SK-N-SH (cell line): Measurements from ENCODE around the gene FAH. TPM values are rescaled to one million over a fixed set of nuclear protein-coding genes. Genes with fewer than 3 reads are reported as not detected.

Experiments
- CTCF ChIA-PET: fragments of 300-600, 350-600 bp; formaldehyde crosslinking; extraction: SDS; loops from one replicate; lab custom pipeline; 2021; lab: Yijun Ruan, JAX
- POLR2A ChIA-PET: fragments of 350-600 bp; sonication (Branson Sonifier 250); formaldehyde crosslinking; extraction: SDS; loops from one replicate; lab custom pipeline; 2020; ENCODE audit warnings: antibody characterized with exemption, inconsistent platforms; lab: Yijun Ruan, JAX
- DNase-seq: peaks from one replicate; pipeline ENCODE4 v3.0.0; 2012
- H2AFZ ChIP-seq: fragments of 200-600 bp; sonication (generic); 2 replicates; pipeline ENCODE4 v1.8.1; 2016; ENCODE audit warnings: antibody characterized with exemption, mild to moderate bottlenecking, low read depth
- H3F3A ChIP-seq: fragments of 200-600 bp; sonication (generic); replicated peaks from 2 replicates; pipeline ENCODE3; 2016; ENCODE audit warnings: antibody characterized with exemption, mild to moderate bottlenecking; ENCODE audit not compliant: insufficient read depth
- H3K27ac ChIP-seq, 2 experiments: fragments of 200-500 bp in 1 of 2; fragments of 200-600 bp in 1 of 2; sonication (Bioruptor generic) in 1 of 2; sonication (generic), shearing (Covaris generic) in 1 of 2; 2 replicates each; pipeline versions ENCODE4 v1.5.1 to v1.6.1; 2014 to 2016; ENCODE audit warnings: low read depth in 2 of 2, inconsistent platforms in 1 of 2, low read length in 1 of 2, mild to moderate bottlenecking in 1 of 2, mixed read lengths in 1 of 2
- H3K27me3 ChIP-seq: fragments of 200-600 bp; sonication (generic), shearing (Covaris generic); 2 replicates; pipeline ENCODE4 v1.6.1; 2016; ENCODE audit warnings: mixed run types; ENCODE audit not compliant: insufficient read depth
- H3K36me3 ChIP-seq, 2 experiments: fragments of 200-500 bp in 1 of 2; fragments of 200-600 bp in 1 of 2; sonication (Bioruptor generic) in 1 of 2; sonication (generic) in 1 of 2; replicated peaks in 1 of 2; 2 replicates each; pipeline versions ENCODE3 to v1.5.1; 2014 to 2016; ENCODE audit warnings: low read length in 1 of 2, mild to moderate bottlenecking in 1 of 2; ENCODE audit not compliant: insufficient read depth in 2 of 2, control insufficient read depth in 1 of 2
- H3K4me1 ChIP-seq, 2 experiments: fragments of 200-500 bp in 1 of 2; fragments of 200-600 bp in 1 of 2; sonication (Bioruptor generic) in 1 of 2; sonication (generic), shearing (Covaris generic) in 1 of 2; 2 replicates each; pipeline versions ENCODE4 v1.5.1 to v1.6.1; 2014 to 2016; ENCODE audit warnings: low read depth in 1 of 2, low read length in 1 of 2, mixed run types in 1 of 2; ENCODE audit not compliant: insufficient read depth in 2 of 2, control insufficient read depth in 1 of 2
- H3K4me2 ChIP-seq: fragments of 200-600 bp; sonication (generic), shearing (Covaris generic); 2 replicates; pipeline ENCODE4 v1.6.1; 2017; ENCODE audit warnings: mixed run types
- H3K4me3 ChIP-seq, 2 experiments: fragments of 200-500 bp in 1 of 2; fragments of 200-600 bp in 1 of 2; sonication (Bioruptor generic) in 1 of 2; sonication (generic), shearing (Covaris generic) in 1 of 2; 2 replicates each; pipeline versions ENCODE4 v1.5.1 to v1.8.1; 2014 to 2016; ENCODE audit warnings: low read depth in 2 of 2, inconsistent platforms in 1 of 2, low read length in 1 of 2, mild to moderate bottlenecking in 1 of 2, mixed read lengths in 1 of 2, moderate library complexity in 1 of 2
- H3K79me2 ChIP-seq: fragments of 200-600 bp; sonication (generic); 2 replicates; pipeline ENCODE4 v1.8.1; 2017; ENCODE audit warnings: mild to moderate bottlenecking; ENCODE audit not compliant: insufficient read depth
- H3K9ac ChIP-seq: fragments of 200-600 bp; sonication (generic); 2 replicates; pipeline ENCODE4 v1.6.1; 2017; ENCODE audit warnings: mixed run types
- H3K9me2 ChIP-seq: fragments of 200-600 bp; sonication (generic); 2 replicates; pipeline ENCODE4 v1.6.1; 2017; ENCODE audit warnings: mixed run types
- H3K9me3 ChIP-seq: fragments of 200-600 bp; sonication (generic); 2 replicates; pipeline ENCODE4 v1.6.1; 2017; ENCODE audit warnings: mixed run types, mild to moderate bottlenecking, moderate library complexity
- H4K20me1 ChIP-seq: fragments of 200-600 bp; sonication (generic); 2 replicates; pipeline ENCODE4 v1.6.1; 2017; ENCODE audit warnings: mild to moderate bottlenecking, mixed run types; ENCODE audit not compliant: insufficient read depth
- CHD2 ChIP-seq: fragments of 150-350 bp; IDR thresholded peaks from 2 replicates; pipeline ENCODE4 v1.6.1; 2018; ENCODE audit warnings: low read length; ENCODE audit not compliant: partially characterized antibody
- ELF1 ChIP-seq: IDR thresholded peaks from 2 replicates; pipeline ENCODE4 v1.4.0; 2012
- EP300 ChIP-seq, 2 experiments: IDR thresholded peaks; 2 replicates each; pipeline versions ENCODE4 v1.4.0 to v1.6.1; 2012; ENCODE audit warnings: borderline replicate concordance in 1 of 2, low read depth in 1 of 2, low read length in 1 of 2
- EZH2phosphoT487 ChIP-seq: fragments of 200-600 bp; sonication (generic); IDR thresholded peaks from 2 replicates; pipeline ENCODE4 v1.6.1; 2017; ENCODE audit warnings: low read depth, mixed run types, mild to moderate bottlenecking, antibody characterized with exemption, moderate library complexity, borderline replicate concordance
- FOXJ3 ChIP-seq: sonication (generic); formaldehyde crosslinking; IDR thresholded peaks from 2 replicates; pipeline ENCODE4 v1.5.1; 2020; ENCODE audit warnings: mild to moderate bottlenecking, missing genetic modification reagents
- FOXM1 ChIP-seq: IDR thresholded peaks from 2 replicates; pipeline ENCODE4 v1.4.0; 2012; ENCODE audit warnings: low read depth, mild to moderate bottlenecking
- GABPA ChIP-seq: IDR thresholded peaks from 2 replicates; pipeline ENCODE4 v1.4.0; 2012; ENCODE audit warnings: low read depth, mild to moderate bottlenecking
- GATA2 ChIP-seq: sonication (generic); formaldehyde crosslinking; IDR thresholded peaks from 2 replicates; pipeline ENCODE4 v1.5.0; 2020; ENCODE audit warnings: mild to moderate bottlenecking, missing genetic modification reagents
- MEF2A ChIP-seq: IDR thresholded peaks from 2 replicates; pipeline ENCODE4 v1.4.0; 2012; ENCODE audit warnings: low read depth, borderline replicate concordance
- MXI1 ChIP-seq: IDR thresholded peaks from 2 replicates; pipeline ENCODE4 v1.6.1; 2012; ENCODE audit warnings: mild to moderate bottlenecking, low read depth, low read length, improper control_type of control experiment
- POLR2AphosphoS5 ChIP-seq: IDR thresholded peaks from 2 replicates; pipeline ENCODE4 v1.6.1; 2012; ENCODE audit warnings: low read depth, low read length
- RCOR1 ChIP-seq: fragments of 150-350 bp; IDR thresholded peaks from 2 replicates; pipeline ENCODE4 v1.6.1; 2017; ENCODE audit warnings: antibody characterized with exemption, low read length
- RFX5 ChIP-seq: IDR thresholded peaks from 2 replicates; pipeline ENCODE4 v1.6.1; 2012; ENCODE audit warnings: mild to moderate bottlenecking, improper control_type of control experiment, low read length
- RXRA ChIP-seq: IDR thresholded peaks from 2 replicates; pipeline ENCODE4 v1.4.0; 2012; ENCODE audit warnings: low read depth, mild to moderate bottlenecking, borderline replicate concordance
- SMC3 ChIP-seq: IDR thresholded peaks from 2 replicates; pipeline ENCODE4 v1.6.1; 2012; ENCODE audit warnings: low read depth, low read length, improper control_type of control experiment
- TAF1 ChIP-seq: IDR thresholded peaks from 2 replicates; pipeline ENCODE4 v1.6.1; 2012; ENCODE audit warnings: low read depth, mild to moderate bottlenecking, low read length, moderate library complexity, borderline replicate concordance
- TCF12 ChIP-seq: IDR thresholded peaks from 2 replicates; pipeline ENCODE4 v1.4.0; 2012
- TEAD4 ChIP-seq: IDR thresholded peaks from 2 replicates; pipeline ENCODE4 v1.4.0; 2012; ENCODE audit warnings: mild to moderate bottlenecking, borderline replicate concordance; ENCODE audit not compliant: insufficient read depth
- WGBS: methylation state at CpG from one replicate; pipeline ENCODE4 v1.1.6; 2017; ENCODE audit warnings: low lambda C conversion rate; 5-methylcytosine and 5-hydroxymethylcytosine counted together
- polyA plus RNA-seq, 3 experiments: library from polyadenylated mRNA; depleted of rRNA; stranded (reverse); fragments of >200 nt; gene quantifications; 2 replicates each; pipeline ENCODE4 v1.2.3, GENCODE V29; 2012
- TF ChIP-seq, protein P1 (sequence below): IDR thresholded peaks from 2 replicates; pipeline ENCODE4 v1.6.1; 2012; ENCODE audit warnings: mild to moderate bottlenecking, low read depth, low read length, moderate library complexity
- TF ChIP-seq, protein P2 (sequence below): IDR thresholded peaks from 2 replicates; pipeline ENCODE4 v1.4.0; 2012; ENCODE audit warnings: low read depth, borderline replicate concordance
- TF ChIP-seq, protein P3 (sequence below): IDR thresholded peaks from 2 replicates; pipeline ENCODE4; 2012

Gene FAH
- polyA plus RNA-seq, 1 of the 3 experiments (the other 2 are of a cell fraction): 34.9 TPM

DNA sequence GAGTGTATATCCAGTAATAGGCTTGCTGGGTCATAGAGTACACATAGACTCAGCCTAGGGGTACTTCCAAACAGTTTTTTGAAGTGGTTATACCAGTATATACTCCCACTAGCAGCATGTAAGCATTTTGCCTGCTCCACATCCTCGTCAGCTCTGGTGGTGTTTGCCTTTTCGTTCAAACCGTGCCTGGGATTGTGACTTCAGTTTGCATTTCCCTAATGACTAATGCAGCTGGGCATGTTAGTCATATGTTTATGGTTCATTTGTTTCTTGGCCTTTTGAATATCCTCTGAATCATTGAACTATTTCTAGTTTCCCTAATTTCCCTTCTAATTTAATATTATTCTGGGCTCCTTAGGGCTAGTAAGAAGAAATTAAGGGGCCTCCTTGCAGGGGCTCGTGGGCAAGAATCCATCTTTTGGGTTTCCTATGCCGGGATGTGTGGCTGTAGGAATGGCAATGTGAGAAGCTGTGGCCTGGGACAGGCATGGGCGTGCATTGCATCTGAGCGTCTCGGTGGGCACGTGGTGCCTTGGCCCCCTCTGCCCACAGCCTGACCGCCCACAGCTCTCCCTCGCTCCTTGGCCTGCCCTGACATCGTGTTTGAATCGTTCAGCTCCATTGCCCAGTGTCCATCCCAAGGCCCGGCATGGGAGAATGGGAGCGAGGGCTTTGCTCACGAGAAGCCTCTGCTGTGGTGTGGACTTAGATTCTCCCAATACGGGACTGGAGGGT lies 26.4 kb downstream of the FAH start (continued):
- TF ChIP-seq GABPA (no peak), FOXJ3 (CRISPR knock-in tag) (no peak), MXI1 (no peak), GATA2 (CRISPR knock-in tag) (no peak), RXRA (no peak), SMC3 (no peak)
- TF ChIP-seq, protein P1, sequence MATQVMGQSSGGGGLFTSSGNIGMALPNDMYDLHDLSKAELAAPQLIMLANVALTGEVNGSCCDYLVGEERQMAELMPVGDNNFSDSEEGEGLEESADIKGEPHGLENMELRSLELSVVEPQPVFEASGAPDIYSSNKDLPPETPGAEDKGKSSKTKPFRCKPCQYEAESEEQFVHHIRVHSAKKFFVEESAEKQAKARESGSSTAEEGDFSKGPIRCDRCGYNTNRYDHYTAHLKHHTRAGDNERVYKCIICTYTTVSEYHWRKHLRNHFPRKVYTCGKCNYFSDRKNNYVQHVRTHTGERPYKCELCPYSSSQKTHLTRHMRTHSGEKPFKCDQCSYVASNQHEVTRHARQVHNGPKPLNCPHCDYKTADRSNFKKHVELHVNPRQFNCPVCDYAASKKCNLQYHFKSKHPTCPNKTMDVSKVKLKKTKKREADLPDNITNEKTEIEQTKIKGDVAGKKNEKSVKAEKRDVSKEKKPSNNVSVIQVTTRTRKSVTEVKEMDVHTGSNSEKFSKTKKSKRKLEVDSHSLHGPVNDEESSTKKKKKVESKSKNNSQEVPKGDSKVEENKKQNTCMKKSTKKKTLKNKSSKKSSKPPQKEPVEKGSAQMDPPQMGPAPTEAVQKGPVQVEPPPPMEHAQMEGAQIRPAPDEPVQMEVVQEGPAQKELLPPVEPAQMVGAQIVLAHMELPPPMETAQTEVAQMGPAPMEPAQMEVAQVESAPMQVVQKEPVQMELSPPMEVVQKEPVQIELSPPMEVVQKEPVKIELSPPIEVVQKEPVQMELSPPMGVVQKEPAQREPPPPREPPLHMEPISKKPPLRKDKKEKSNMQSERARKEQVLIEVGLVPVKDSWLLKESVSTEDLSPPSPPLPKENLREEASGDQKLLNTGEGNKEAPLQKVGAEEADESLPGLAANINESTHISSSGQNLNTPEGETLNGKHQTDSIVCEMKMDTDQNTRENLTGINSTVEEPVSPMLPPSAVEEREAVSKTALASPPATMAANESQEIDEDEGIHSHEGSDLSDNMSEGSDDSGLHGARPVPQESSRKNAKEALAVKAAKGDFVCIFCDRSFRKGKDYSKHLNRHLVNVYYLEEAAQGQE: no peak

DNA sequence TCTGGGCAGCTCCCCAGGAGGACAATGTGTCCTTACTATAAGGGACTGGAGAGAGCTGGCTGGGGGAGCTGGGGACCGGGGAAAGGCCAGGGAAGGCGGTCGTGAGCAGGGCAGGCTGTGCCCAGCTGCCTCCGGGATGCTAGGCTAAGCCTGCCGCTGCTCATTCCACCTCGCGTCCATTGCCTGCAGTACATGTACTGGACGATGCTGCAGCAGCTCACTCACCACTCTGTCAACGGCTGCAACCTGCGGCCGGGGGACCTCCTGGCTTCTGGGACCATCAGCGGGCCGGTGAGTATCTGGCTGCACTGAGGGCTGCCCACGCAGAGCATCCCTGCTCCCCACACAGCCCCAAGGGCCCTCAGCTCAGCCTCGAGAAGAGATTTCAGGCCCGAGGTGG lies 27.1 kb downstream of the FAH start:
- Histone ChIP-seq H3K27ac (no peak overlapping the region), H3K9ac (no peak overlapping the region), H3F3A (peaks cover 10% of the 10 kb centered on the region), H3K4me3 (no peak overlapping the region), H3K9me3 (no peaks in the 10 kb centered on the region), H3K4me1 (peaks cover 0 to 6% of the 10 kb centered on the region in 2 experiments; a peak in 2 of 4 replicates)
- TF ChIP-seq TAF1 (no peak), ELF1 (no peak), GABPA (no peak), TCF12 (no peak), RXRA (no peak), FOXM1 (no peak), EP300 (IDR thresholded peaks at IDR 0.05; ENCODE audit: borderline replicate concordance in 1 of 2, low read depth in 1 of 2, low read length in 1 of 2) (no peak), EZH2phosphoT487 (no peak), TEAD4 (no peak), MEF2A (no peak), SMC3 (no peak), POLR2AphosphoS5 (no peak), RCOR1 (no peak), RFX5 (no peak), CHD2 (no peak)
- TF ChIP-seq, protein P2, sequence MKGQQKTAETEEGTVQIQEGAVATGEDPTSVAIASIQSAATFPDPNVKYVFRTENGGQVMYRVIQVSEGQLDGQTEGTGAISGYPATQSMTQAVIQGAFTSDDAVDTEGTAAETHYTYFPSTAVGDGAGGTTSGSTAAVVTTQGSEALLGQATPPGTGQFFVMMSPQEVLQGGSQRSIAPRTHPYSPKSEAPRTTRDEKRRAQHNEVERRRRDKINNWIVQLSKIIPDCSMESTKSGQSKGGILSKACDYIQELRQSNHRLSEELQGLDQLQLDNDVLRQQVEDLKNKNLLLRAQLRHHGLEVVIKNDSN: no peak
- TF ChIP-seq, protein P3, sequence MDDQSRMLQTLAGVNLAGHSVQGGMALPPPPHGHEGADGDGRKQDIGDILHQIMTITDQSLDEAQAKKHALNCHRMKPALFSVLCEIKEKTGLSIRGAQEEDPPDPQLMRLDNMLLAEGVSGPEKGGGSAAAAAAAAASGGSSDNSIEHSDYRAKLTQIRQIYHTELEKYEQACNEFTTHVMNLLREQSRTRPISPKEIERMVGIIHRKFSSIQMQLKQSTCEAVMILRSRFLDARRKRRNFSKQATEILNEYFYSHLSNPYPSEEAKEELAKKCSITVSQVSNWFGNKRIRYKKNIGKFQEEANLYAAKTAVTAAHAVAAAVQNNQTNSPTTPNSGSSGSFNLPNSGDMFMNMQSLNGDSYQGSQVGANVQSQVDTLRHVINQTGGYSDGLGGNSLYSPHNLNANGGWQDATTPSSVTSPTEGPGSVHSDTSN: no peak
- TF ChIP-seq, all 33 proteins: peak for 0
- Histone ChIP-seq H2AFZ (no peak overlapping the region), H3K36me3 (peaks cover 20 to 33% of the 10 kb centered on the region in 2 experiments), H3K4me2 (peak overlapping the region; percentile 42; the same call in 1 of the 2 replicates), H3K79me2 (no peaks in the 10 kb centered on the region), H4K20me1 (no peaks in the 10 kb centered on the region), H3K27me3 (no peaks in the 10 kb centered on the region), H3K9me2 (no peaks in the 10 kb centered on the region)
- ChIA-PET CTCF (no interaction called here), POLR2A (no interaction called here)
- 88% methylated on average over 8 of the region's 16 CpGs for WGBS
- no peak for DNase-seq
